ENCODE data around the gene FGF16. TPM values are rescaled to one million over a fixed set of nuclear protein-coding genes. Genes with fewer than 3 reads are reported as not detected.

The FGF16 gene
- total RNA-seq, 1 donor from 2014 or later, result not detected

GRCh38 chrX:77502951-77503525, 55.8 kb downstream of the FGF16 start:
- ChIA-PET CTCF (no interaction called here), POLR2A (no interaction called here)
- intact Hi-C loops (cut with micrococcal nuclease), result no loop called here
- no peak overlapping the region for H3K4me3 Mint-ChIP-seq
- peak overlapping the region; percentile 24 for H3K27ac Mint-ChIP-seq
- H3K36me3 Mint-ChIP-seq (ENCODE audit: low read depth), result peaks cover 15% of the 10 kb centered on the region
- no peaks in the 10 kb centered on the region for H3K9me3 Mint-ChIP-seq
- peaks cover 4% of the 10 kb centered on the region for H3K4me1 Mint-ChIP-seq
- no peaks in the 10 kb centered on the region for H3K27me3 Mint-ChIP-seq
- TF ChIP-seq CTCF (IDR thresholded peaks at IDR 0.05), result no peak
- DNase-seq, result no peak
- no peak for ATAC-seq (ENCODE audit: low read depth)

GRCh38 chrX:77505227-77505626, 58.0 kb downstream of the FGF16 start:
- Mint-ChIP-seq H3K4me3 (no peak overlapping the region), H3K27ac (peak overlapping the region; percentile 30), H3K27me3 (no peaks in the 10 kb centered on the region), H3K9me3 (no peaks in the 10 kb centered on the region), H3K4me1 (peaks cover 4% of the 10 kb centered on the region), H3K36me3 (ENCODE audit: low read depth) (peaks cover 33% of the 10 kb centered on the region)
- ChIA-PET CTCF (no interaction called here), POLR2A (no interaction called here)
- intact Hi-C loops (cut with micrococcal nuclease), result no loop called here
- DNase-seq (no peak), ATAC-seq (ENCODE audit: low read depth) (no peak)
- TF ChIP-seq CTCF (IDR thresholded peaks at IDR 0.05), result no peak

All from activated B cell treated with CpG ODN at 0.5 μM for 24 hours (primary cell).